Measurements from ENCODE around the gene SPAG16. TPM values are rescaled to one million over a fixed set of nuclear protein-coding genes. Genes with fewer than 3 reads are reported as not detected.

The SPAG16 gene
- total RNA-seq, 2 experiments from 2014 or later = 8.4 to 8.5 TPM

DNA sequence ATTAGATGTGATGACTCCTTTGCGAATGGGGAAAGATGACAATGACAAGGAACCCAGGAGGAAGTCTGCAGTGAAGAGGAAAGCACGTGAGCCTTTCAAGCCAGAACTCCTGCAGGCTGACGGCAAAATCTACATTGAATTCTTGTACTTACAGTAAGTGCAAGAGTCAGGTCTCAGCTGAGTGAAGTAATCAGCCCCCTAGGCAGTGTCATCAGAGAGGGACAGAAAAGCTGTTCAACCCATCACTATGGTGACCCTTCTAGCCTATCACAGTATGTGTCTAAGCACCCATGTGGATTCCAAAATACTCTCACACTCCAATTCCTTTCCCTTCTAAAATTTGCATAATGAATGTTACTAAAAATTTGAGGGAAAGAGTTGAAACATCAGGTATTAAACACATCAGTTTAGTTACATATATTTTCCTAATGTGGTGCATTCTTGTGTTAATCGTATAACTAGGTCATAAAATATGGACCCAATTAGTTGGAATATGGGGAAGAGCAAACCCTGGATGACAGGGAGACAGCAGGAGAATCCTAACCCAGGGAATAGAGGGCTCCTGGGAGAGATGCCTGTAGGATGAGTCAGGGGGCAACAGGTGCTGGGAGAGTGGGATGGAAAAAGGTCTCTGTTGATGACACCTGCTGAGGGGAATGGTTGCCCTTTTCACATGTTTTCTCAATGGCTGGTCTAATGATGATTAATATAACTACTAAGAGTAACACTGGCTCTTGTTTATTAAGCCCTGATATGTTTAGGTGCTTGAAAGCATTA lies 1166.0 kb downstream of the SPAG16 start:
- no peaks in the 10 kb centered on the region for H3K9me3 Mint-ChIP-seq
- no peaks in the 10 kb centered on the region for H3K4me1 Mint-ChIP-seq
- DNase-seq = no peak
- ChIA-PET POLR2A (no interaction called here), CTCF (no interaction called here)
- H3K27me3 Mint-ChIP-seq = no peaks in the 10 kb centered on the region
- H3K36me3 Mint-ChIP-seq (ENCODE audit: low read depth) = no peaks in the 10 kb centered on the region
- no peak overlapping the region for H3K27ac Mint-ChIP-seq
- no peak overlapping the region for H3K4me3 Mint-ChIP-seq

DNA sequence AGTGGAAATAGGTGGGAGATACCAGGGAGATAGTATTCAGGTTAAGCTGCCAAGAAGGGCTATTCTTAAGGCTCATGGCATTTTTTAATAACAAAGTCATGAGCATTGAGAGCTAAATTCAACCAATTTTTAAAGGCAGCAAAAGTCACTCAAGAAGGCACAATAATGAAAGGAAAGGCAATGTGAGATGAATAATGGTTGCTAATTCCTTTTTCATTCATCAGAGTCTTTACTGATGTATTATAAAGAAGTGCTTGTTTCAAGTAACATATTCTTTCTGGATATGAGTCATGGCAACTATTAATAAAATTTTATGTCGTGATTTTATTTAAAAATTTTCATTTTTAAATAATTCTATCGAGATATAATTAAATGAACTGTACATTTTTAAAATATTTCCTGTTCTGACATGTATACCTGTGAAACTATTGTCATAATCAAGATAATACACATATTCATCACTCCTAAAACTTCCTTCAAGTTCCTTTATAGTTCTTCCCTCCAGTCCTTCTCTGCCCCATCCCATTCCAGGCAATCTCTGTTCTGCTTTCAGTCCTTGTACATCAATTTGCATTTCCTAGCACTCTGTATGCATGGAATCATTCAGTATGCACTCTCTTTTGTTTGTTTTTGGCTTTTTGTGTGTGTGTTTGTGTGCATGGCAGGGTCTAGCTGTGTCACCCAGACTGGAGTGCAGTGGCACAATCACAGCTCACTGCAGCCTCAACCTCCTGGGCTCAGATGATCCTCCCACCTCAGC lies 1167.4 kb downstream of the SPAG16 start:
- Mint-ChIP-seq H3K9me3 (no peaks in the 10 kb centered on the region), H3K36me3 (ENCODE audit: low read depth) (no peaks in the 10 kb centered on the region), H3K4me1 (no peaks in the 10 kb centered on the region), H3K27ac (no peak overlapping the region), H3K27me3 (no peaks in the 10 kb centered on the region), H3K4me3 (no peak overlapping the region)
- CTCF ChIA-PET = no interaction called here
- no peak for DNase-seq
- POLR2A ChIA-PET = no interaction called here

Other genes with a start within 250 kb of the SPAG16 start
- gene IKZF2, start 132.9 kb upstream of the SPAG16 start, total RNA-seq = 1 to 10 TPM; 4.2 to 6.0 TPM

All from activated CD4-positive, alpha-beta memory T cell treated with anti-CD3 and anti-CD28 coated beads, Interleukin-2, amount 10 ng/mL, durations not matched to agents 7 days and 5 days (primary cell).